HK-2 (cell line): ENCODE results near the gene FRMD5.
A peak's percentile ranks its signal among the peaks of the same experiment; 100 is the strongest.

Experiments used
- DNase-seq: peaks from one replicate; pipeline ENCODE4 v3.0.0-alpha.2; 2018; ENCODE audit not compliant: unreplicated experiment

Gene FRMD5

GRCh38 chr15:43974852-43975251 lies 220.2 kb downstream of the FRMD5 start:
- peak; percentile 49 for DNase-seq

GRCh38 chr15:43969802-43970375 lies 225.2 kb downstream of the FRMD5 start:
- DNase-seq = no peak

GRCh38 chr15:43968551-43968950 lies 226.5 kb downstream of the FRMD5 start:
- DNase-seq = no peak

- DNase-seq = no peak
Observed at GRCh38 chr15:43966646-43967045, 228.4 kb downstream of the FRMD5 start.

- DNase-seq = no peak
Observed at GRCh38 chr15:43958861-43959330, 236.2 kb downstream of the FRMD5 start.

- DNase-seq = no peak
Observed at GRCh38 chr15:43957724-43958123, 237.3 kb downstream of the FRMD5 start.

GRCh38 chr15:43955140-43955539 lies 239.9 kb downstream of the FRMD5 start:
- no peak for DNase-seq

GRCh38 chr15:43954181-43954621 lies 240.9 kb downstream of the FRMD5 start:
- no peak for DNase-seq

- DNase-seq = no peak
Observed at GRCh38 chr15:43953402-43953801, 241.7 kb downstream of the FRMD5 start.

GRCh38 chr15:43950531-43950930 lies 244.5 kb downstream of the FRMD5 start:
- no peak for DNase-seq

GRCh38 chr15:43948691-43949325 lies 246.3 kb downstream of the FRMD5 start:
- no peak for DNase-seq

- no peak for DNase-seq
Observed at GRCh38 chr15:43943511-43943910, 251.6 kb downstream of the FRMD5 start.

GRCh38 chr15:43942194-43942593 lies 252.9 kb downstream of the FRMD5 start:
- DNase-seq = no peak

- no peak for DNase-seq
Observed at GRCh38 chr15:43941555-43941954, 253.5 kb downstream of the FRMD5 start.

- no peak for DNase-seq
Observed at GRCh38 chr15:43941071-43941470, 254.0 kb downstream of the FRMD5 start.

- no peak for DNase-seq
Observed at GRCh38 chr15:43939070-43939469, 256.0 kb downstream of the FRMD5 start.

- no peak for DNase-seq
Observed at GRCh38 chr15:43934480-43934879, 260.6 kb downstream of the FRMD5 start.

- DNase-seq = no peak
Observed at GRCh38 chr15:43932907-43933306, 262.2 kb downstream of the FRMD5 start.

GRCh38 chr15:43931790-43932435 lies 263.2 kb downstream of the FRMD5 start:
- no peak for DNase-seq

GRCh38 chr15:43931119-43931518 lies 264.0 kb downstream of the FRMD5 start:
- no peak for DNase-seq

GRCh38 chr15:43930556-43930955 lies 264.5 kb downstream of the FRMD5 start:
- no peak for DNase-seq

GRCh38 chr15:43930079-43930478 lies 265.0 kb downstream of the FRMD5 start:
- no peak for DNase-seq

- DNase-seq = no peak
Observed at GRCh38 chr15:43928152-43928551, 266.9 kb downstream of the FRMD5 start.
